Sigmoid colon (tissue), 7 donors: Measurements from ENCODE around the gene TTLL6. TPM values are rescaled to one million over a fixed set of nuclear protein-coding genes. Genes with fewer than 3 reads are reported as not detected.

Experiments used
- DNase-seq: peaks from one replicate; pipeline ENCODE4 v3.0.0-alpha.2; 2019
- H3K27ac ChIP-seq, 4 donors: fragments of 200-600 bp; sonication (generic); one replicate each; pipeline ENCODE4 v1.5.1; 2016 to 2019; ENCODE audit warnings: mild to moderate bottlenecking in 1 of 4
- H3K27me3 ChIP-seq, 3 donors: fragments of 200-600 bp; sonication (generic); one replicate each; pipeline ENCODE4 v1.5.1; 2019; ENCODE audit warnings: mild to moderate bottlenecking in 1 of 3
- H3K36me3 ChIP-seq, 4 donors: fragments of 200-600 bp; sonication (generic); one replicate each; pipeline ENCODE4 v1.5.1; 2016 to 2019
- H3K4me1 ChIP-seq, 4 donors: fragments of 200-600 bp; sonication (generic); one replicate each; pipeline ENCODE4 v1.5.1; 2017 to 2019
- H3K4me3 ChIP-seq, 4 donors: fragments of 200-600 bp; sonication (generic); one replicate each; pipeline ENCODE4 v1.5.1; 2017 to 2019; ENCODE audit warnings: mild to moderate bottlenecking in 2 of 4, moderate library complexity in 1 of 4
- H3K9me3 ChIP-seq, 4 donors: fragments of 200-600 bp in 3 of 4; sonication (generic) in 3 of 4; one replicate each; pipeline versions ENCODE4 v1.5.1 to v1.6.1; 2013 to 2019
- CTCF ChIP-seq, 4 experiments: fragments of 450-650 bp in 3 of 4; fragments of 200-600 bp in 1 of 4; IDR thresholded peaks; one replicate each; pipeline ENCODE4 v1.5.1; 2016 to 2019; ENCODE audit warnings: antibody characterized with exemption in 4 of 4, mild to moderate bottlenecking in 3 of 4, moderate library complexity in 2 of 4
- EP300 ChIP-seq, 4 donors: sonication (generic); formaldehyde crosslinking; IDR thresholded peaks; one replicate each; pipeline ENCODE4 v1.6.1; 2017; ENCODE audit warnings: antibody characterized with exemption in 4 of 4
- POLR2A ChIP-seq, 2 donors: fragments of 450-650 bp; IDR thresholded peaks; one replicate each; pipeline ENCODE4 v1.6.1; 2016; ENCODE audit warnings: antibody characterized with exemption in 2 of 2, mild to moderate bottlenecking in 2 of 2, moderate library complexity in 2 of 2
- POLR2AphosphoS5 ChIP-seq, 4 donors: sonication (generic); formaldehyde crosslinking; IDR thresholded peaks; one replicate each; pipeline ENCODE4 v1.6.1; 2017; ENCODE audit warnings: antibody characterized with exemption in 4 of 4
- WGBS, 2 donors: extraction: QIAGEN DNeasy Blood & Tissue Kit; methylation state at CpG; one replicate each; pipeline ENCODE4 v1.1.7; 2013; 5-methylcytosine and 5-hydroxymethylcytosine counted together
- intact Hi-C: fragments of 100-400 bp; cut with DNase I; formaldehyde crosslinking; loops from one replicate; pipeline ENCODE4 v1.15.1; 2023
- polyA plus RNA-seq, 3 donors: library from polyadenylated mRNA; stranded (reverse); fragments of 200-250 nt; gene quantifications; one replicate each; pipeline ENCODE4 v1.2.3, GENCODE V29; 2013
- small RNA-seq, 3 donors: library from RNA; depleted of rRNA; stranded (forward); fragments of <200 nt; gene quantifications; one replicate each; pipeline ENCODE3, GENCODE V24; 2016
- total RNA-seq, 4 donors: library from RNA; depleted of rRNA; stranded (reverse); fragments of >200 nt; gene quantifications; one replicate each; pipeline ENCODE4 v1.1.0, GENCODE V29; 2016
- donor health status: healthy with polysubstance abuse.
- donor health status: Bipolar disorder and iron deficiency.
- donor health status: healthy.

TTLL6 gene
- total and polyA plus RNA-seq, 7 donors = under 0.01 to 10.5 (median 3.5) TPM; not detected in 2

GRCh38 chr17:48715496-48716399 lies 101.3 kb downstream of the TTLL6 start:
- peak; percentile 20 for DNase-seq
- Histone ChIP-seq H3K4me3 (no peak overlapping the region), H3K27ac (no peak overlapping the region), H3K4me1 (peaks cover 0 to 17% (median 17%) of the 10 kb centered on the region in 4 donors), H3K27me3 (peaks cover 41 to 97% (median 76%) of the 10 kb centered on the region in 3 donors), H3K9me3 (no peaks in the 10 kb centered on the region), H3K36me3 (no peaks in the 10 kb centered on the region)
- intact Hi-C loops = loop anchor here (5.0 kb wide), 1 partner anchor 98 kb away; the partner anchor contains the start of gene HOXB8
- 16 to 33% methylated on average over 5 of the region's 5 CpGs for WGBS, 2 donors
- TF ChIP-seq POLR2A (IDR thresholded peaks at IDR 0.05) = no peak
- TF ChIP-seq POLR2AphosphoS5 (IDR thresholded peaks at IDR 0.05) = no peak
- TF ChIP-seq CTCF (IDR thresholded peaks at IDR 0.05) = no peak
- TF ChIP-seq EP300 (IDR thresholded peaks at IDR 0.05) = no peak

Small RNA genes within 50 kb of the gene (small RNA-seq; reads per million reads assigned to genes)
- gene COX6B1P2 (0 reads per million in 3 donors), gene MIR3185 (0 reads per million in 3 donors), gene RF02132 (0 reads per million in 3 donors), gene RF02133 (0 reads per million in 3 donors), gene RN7SL125P (0 to 0.07 (median 0) reads per million in 3 donors)

Other genes with a start within 250 kb of the TTLL6 start
- 1 to 10 TPM; 4.6 to 8.3 (median 5.4) TPM for gene HOXB4, start 238.9 kb downstream of the TTLL6 start, total RNA-seq
- gene HOXB4, start 238.9 kb downstream of the TTLL6 start, polyA plus RNA-seq = 1 to 10 TPM in 2 of 3 donors, under 1 TPM in 1; 0.23 to 2.7 (median 1.2) TPM
- 10 to 100 TPM; 25.3 to 64.3 (median 30.1) TPM for gene HOXB3, start 227.0 kb downstream of the TTLL6 start, total RNA-seq
- 10 to 100 TPM in 2 of 3 donors, 1 to 10 TPM in 1; 6.2 to 16.7 (median 10.2) TPM for gene HOXB3, start 227.0 kb downstream of the TTLL6 start, polyA plus RNA-seq
- gene HOXB5, start 223.4 kb downstream of the TTLL6 start, total RNA-seq = 1 to 10 TPM; 1.5 to 2.5 (median 2.1) TPM
- 10 to 100 TPM in 1 of 3 donors, 1 to 10 TPM in 2; 3.2 to 13.9 (median 4.2) TPM for gene HOXB5, start 223.4 kb downstream of the TTLL6 start, polyA plus RNA-seq
- 10 to 100 TPM in 3 of 4 donors, 1 to 10 TPM in 1; 6.7 to 10.5 (median 10.3) TPM for gene HOXB6, start 212.2 kb downstream of the TTLL6 start, total RNA-seq
- 10 to 100 TPM in 2 of 3 donors, 1 to 10 TPM in 1; 6.0 to 28.5 (median 10.2) TPM for gene HOXB6, start 212.2 kb downstream of the TTLL6 start, polyA plus RNA-seq
- gene HOXB7, start 206.2 kb downstream of the TTLL6 start, total RNA-seq = 1 to 10 TPM; 1.1 to 6.6 (median 3.4) TPM
- gene HOXB7, start 206.2 kb downstream of the TTLL6 start, polyA plus RNA-seq = 10 to 100 TPM; 21.3 to 67.3 (median 43.0) TPM
- under 1 TPM in 1 of 4 donors, not detected in 3; 0.68 TPM for gene HOXB8, start 201.9 kb downstream of the TTLL6 start, total RNA-seq
- 1 to 10 TPM; 2.1 to 3.4 (median 2.4) TPM for gene HOXB8, start 201.9 kb downstream of the TTLL6 start, polyA plus RNA-seq
- gene HOXB9, start 190.9 kb downstream of the TTLL6 start, total RNA-seq = under 1 TPM in 1 of 4 donors, not detected in 3; 0.28 TPM
- gene HOXB9, start 190.9 kb downstream of the TTLL6 start, polyA plus RNA-seq = 10 to 100 TPM; 16.2 to 52.1 (median 19.9) TPM
- gene PRAC1, start 94.7 kb downstream of the TTLL6 start, total RNA-seq = 10 to 100 TPM in 1 of 4 donors, 1 to 10 TPM in 1, not detected in 2; 9.1 to 13.5 TPM
- gene PRAC1, start 94.7 kb downstream of the TTLL6 start, polyA plus RNA-seq = 100 to 1,000 TPM; 388 to 572 (median 408) TPM
- 1 to 10 TPM in 1 of 4 donors, not detected in 3; 2.1 TPM for gene PRAC2, start 94.0 kb downstream of the TTLL6 start, total RNA-seq
- 10 to 100 TPM in 2 of 3 donors, 1 to 10 TPM in 1; 7.2 to 20.3 (median 17.5) TPM for gene PRAC2, start 94.0 kb downstream of the TTLL6 start, polyA plus RNA-seq
- gene HOXB13, start 88.5 kb downstream of the TTLL6 start, total RNA-seq = 1 to 10 TPM in 2 of 4 donors, under 1 TPM in 2; 0.36 to 1.5 (median 1.0) TPM
- gene HOXB13, start 88.5 kb downstream of the TTLL6 start, polyA plus RNA-seq = 10 to 100 TPM; 19.4 to 49.2 (median 26.4) TPM
- gene CALCOCO2, start 13.8 kb upstream of the TTLL6 start, total RNA-seq = 100 to 1,000 TPM; 130 to 198 (median 146) TPM
- gene CALCOCO2, start 13.8 kb upstream of the TTLL6 start, polyA plus RNA-seq = 100 to 1,000 TPM in 1 of 3 donors, 10 to 100 TPM in 2; 90.4 to 103 (median 91.9) TPM
- 100 to 1,000 TPM in 2 of 4 donors, 10 to 100 TPM in 2; 92.7 to 148 (median 107) TPM for gene ATP5MC1, start 75.6 kb upstream of the TTLL6 start, total RNA-seq
- gene ATP5MC1, start 75.6 kb upstream of the TTLL6 start, polyA plus RNA-seq = 100 to 1,000 TPM; 454 to 612 (median 603) TPM
- gene UBE2Z, start 91.2 kb upstream of the TTLL6 start, total RNA-seq = 10 to 100 TPM; 46.8 to 55.6 (median 51.4) TPM
- gene UBE2Z, start 91.2 kb upstream of the TTLL6 start, polyA plus RNA-seq = 10 to 100 TPM; 45.6 to 56.5 (median 51.1) TPM
- 10 to 100 TPM; 74.1 to 94.5 (median 85.2) TPM for gene SNF8, start 127.6 kb upstream of the TTLL6 start, total RNA-seq
- gene SNF8, start 127.6 kb upstream of the TTLL6 start, polyA plus RNA-seq = 100 to 1,000 TPM; 108 to 174 (median 145) TPM
- not detected for gene GIP, start 151.4 kb upstream of the TTLL6 start, total RNA-seq
- not detected for gene GIP, start 151.4 kb upstream of the TTLL6 start, polyA plus RNA-seq
- under 1 TPM in 2 of 4 donors, not detected in 2; 0.14 to 0.36 TPM for gene IGF2BP1, start 180.2 kb upstream of the TTLL6 start, total RNA-seq
- under 1 TPM in 1 of 3 donors, not detected in 2; 0.20 TPM for gene IGF2BP1, start 180.2 kb upstream of the TTLL6 start, polyA plus RNA-seq